ENCODE data around the gene TTLL11. TPM values are rescaled to one million over a fixed set of nuclear protein-coding genes. Genes with fewer than 3 reads are reported as not detected.

Gene TTLL11
- total RNA-seq, 6 donors from 2014 or later = 6.8 to 18.9 (median 12.9) TPM

- Histone ChIP-seq H3K4me3 (no peak overlapping the region), H3K9me3 (no peaks in the 10 kb centered on the region), H3K27me3 (no peaks in the 10 kb centered on the region), H3K4me1 (peaks cover 0 to 13% (median 7%) of the 10 kb centered on the region in 4 donors), H3K36me3 (no peaks in the 10 kb centered on the region), H3K27ac (no peak overlapping the region)
- TF ChIP-seq EP300 (IDR thresholded peaks at IDR 0.05) = no peak
- 94% methylated on average over 4 of the region's 4 CpGs for WGBS, 2 donors
- ATAC-seq (ENCODE audit: low FRiP score in 2 of 2) (no peak), DNase-seq (no peak)
Measured at GRCh38 chr9:121996783-121997182, 96.3 kb downstream of the TTLL11 start.

- H3K4me1 ChIP-seq = peaks cover 0 to 8% (median 3%) of the 10 kb centered on the region in 4 donors
- H3K36me3 ChIP-seq = no peaks in the 10 kb centered on the region
- H3K27me3 ChIP-seq = no peaks in the 10 kb centered on the region
- H3K9me3 ChIP-seq = no peaks in the 10 kb centered on the region
- no peak for ATAC-seq (ENCODE audit: low FRiP score in 2 of 2)
- 69 to 80% methylated on average over 5 of the region's 5 CpGs for WGBS, 2 donors
- H3K27ac ChIP-seq = no peak overlapping the region
- no peak for DNase-seq
- H3K4me3 ChIP-seq = no peak overlapping the region
- TF ChIP-seq POLR2AphosphoS5 (IDR thresholded peaks at IDR 0.05) = no peak
- TF ChIP-seq EP300 (IDR thresholded peaks at IDR 0.05) = no peak
- TF ChIP-seq CTCF (IDR thresholded peaks at IDR 0.05) = no peak
- TF ChIP-seq POLR2A (IDR thresholded peaks at IDR 0.05) = no peak
Measured at GRCh38 chr9:121995997-121996396, 97.1 kb downstream of the TTLL11 start.

GRCh38 chr9:121992571-121993212 is 100.4 kb downstream of the TTLL11 start:
- no peaks in the 10 kb centered on the region for H3K27me3 ChIP-seq
- ATAC-seq (ENCODE audit: low FRiP score in 2 of 2) = peak; percentile 67 to 79
- TF ChIP-seq POLR2AphosphoS5 (IDR thresholded peaks at IDR 0.05) (no peak), CTCF (IDR thresholded peaks at IDR 0.05) (peak; percentile 57 to 79 (median 74)), EP300 (IDR thresholded peaks at IDR 0.05) (no peak), POLR2A (IDR thresholded peaks at IDR 0.05) (no peak)
- peak in 1 of 2 donors; percentile 55 for DNase-seq
- H3K27ac ChIP-seq = no peak overlapping the region
- H3K4me1 ChIP-seq = peaks cover 0 to 5% (median 0%) of the 10 kb centered on the region in 4 donors
- no peaks in the 10 kb centered on the region for H3K9me3 ChIP-seq
- peaks cover 0 to 5% (median 0%) of the 10 kb centered on the region in 4 donors for H3K36me3 ChIP-seq
- no peak overlapping the region for H3K4me3 ChIP-seq
- 15 to 18% methylated on average over 8 of the region's 8 CpGs for WGBS, 2 donors

GRCh38 chr9:121991307-121991661 is 101.8 kb downstream of the TTLL11 start:
- TF ChIP-seq CTCF (IDR thresholded peaks at IDR 0.05) = no peak
- TF ChIP-seq POLR2A (IDR thresholded peaks at IDR 0.05) = no peak
- TF ChIP-seq EP300 (IDR thresholded peaks at IDR 0.05) = no peak
- TF ChIP-seq POLR2AphosphoS5 (IDR thresholded peaks at IDR 0.05) = no peak
- Histone ChIP-seq H3K9me3 (no peaks in the 10 kb centered on the region), H3K4me1 (peaks cover 0 to 5% (median 0%) of the 10 kb centered on the region in 4 donors), H3K27ac (no peak overlapping the region), H3K4me3 (no peak overlapping the region), H3K27me3 (no peaks in the 10 kb centered on the region), H3K36me3 (peaks cover 0 to 5% (median 0%) of the 10 kb centered on the region in 4 donors)
- DNase-seq (no peak), ATAC-seq (ENCODE audit: low FRiP score in 2 of 2) (no peak)
- WGBS, 2 donors = 62 to 85% methylated on average over 4 of the region's 4 CpGs

GRCh38 chr9:121990600-121991306 is 102.4 kb downstream of the TTLL11 start:
- 70 to 71% methylated on average over 9 of the region's 9 CpGs for WGBS, 2 donors
- no peak overlapping the region for H3K27ac ChIP-seq

More at GRCh38 chr9:121990600-121991306, 102.4 kb downstream of the TTLL11 start:
- DNase-seq (no peak), ATAC-seq (ENCODE audit: low FRiP score in 2 of 2) (no peak)
- H3K9me3 ChIP-seq = no peaks in the 10 kb centered on the region
- TF ChIP-seq POLR2A (IDR thresholded peaks at IDR 0.05) (no peak), CTCF (IDR thresholded peaks at IDR 0.05) (no peak), EP300 (IDR thresholded peaks at IDR 0.05) (no peak), POLR2AphosphoS5 (IDR thresholded peaks at IDR 0.05) (no peak)
- peaks cover 0 to 5% (median 0%) of the 10 kb centered on the region in 4 donors for H3K36me3 ChIP-seq
- peaks cover 0 to 5% (median 0%) of the 10 kb centered on the region in 4 donors for H3K4me1 ChIP-seq
- H3K27me3 ChIP-seq = no peaks in the 10 kb centered on the region
- no peak overlapping the region for H3K4me3 ChIP-seq

Data from upper lobe of left lung (tissue), 6 donors.